Measurements from ENCODE around the gene KRTAP29-1.
A peak's percentile ranks its signal among the peaks of the same experiment; 100 is the strongest.

Gene KRTAP29-1

DNA sequence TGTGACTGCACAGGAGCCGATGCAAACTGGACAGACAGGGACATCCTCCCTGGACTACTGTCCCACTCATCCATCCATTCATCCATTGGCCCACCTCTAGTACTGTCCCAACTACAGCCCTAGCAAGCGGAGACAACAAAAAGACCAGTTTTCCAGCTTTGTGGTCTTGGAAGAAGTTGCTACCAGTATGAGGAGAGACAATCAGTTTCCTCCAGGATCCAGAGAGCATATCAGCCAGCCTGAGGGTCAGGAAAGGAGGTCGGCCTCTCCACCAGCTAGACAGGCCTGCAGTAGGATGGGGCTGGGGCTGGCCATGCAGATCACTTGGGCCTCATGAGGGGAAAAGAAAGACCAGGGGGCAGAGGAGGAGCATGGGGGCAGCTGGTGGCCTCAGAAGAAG is 31.2 kb upstream of the KRTAP29-1 start:
- no peak for DNase-seq (ENCODE audit: low read depth)
- TF ChIP-seq, protein P1, sequence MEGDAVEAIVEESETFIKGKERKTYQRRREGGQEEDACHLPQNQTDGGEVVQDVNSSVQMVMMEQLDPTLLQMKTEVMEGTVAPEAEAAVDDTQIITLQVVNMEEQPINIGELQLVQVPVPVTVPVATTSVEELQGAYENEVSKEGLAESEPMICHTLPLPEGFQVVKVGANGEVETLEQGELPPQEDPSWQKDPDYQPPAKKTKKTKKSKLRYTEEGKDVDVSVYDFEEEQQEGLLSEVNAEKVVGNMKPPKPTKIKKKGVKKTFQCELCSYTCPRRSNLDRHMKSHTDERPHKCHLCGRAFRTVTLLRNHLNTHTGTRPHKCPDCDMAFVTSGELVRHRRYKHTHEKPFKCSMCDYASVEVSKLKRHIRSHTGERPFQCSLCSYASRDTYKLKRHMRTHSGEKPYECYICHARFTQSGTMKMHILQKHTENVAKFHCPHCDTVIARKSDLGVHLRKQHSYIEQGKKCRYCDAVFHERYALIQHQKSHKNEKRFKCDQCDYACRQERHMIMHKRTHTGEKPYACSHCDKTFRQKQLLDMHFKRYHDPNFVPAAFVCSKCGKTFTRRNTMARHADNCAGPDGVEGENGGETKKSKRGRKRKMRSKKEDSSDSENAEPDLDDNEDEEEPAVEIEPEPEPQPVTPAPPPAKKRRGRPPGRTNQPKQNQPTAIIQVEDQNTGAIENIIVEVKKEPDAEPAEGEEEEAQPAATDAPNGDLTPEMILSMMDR (IDR thresholded peaks at IDR 0.05; ENCODE audit: control insufficient read depth, insufficient read depth, low read depth, low read length, missing control alignments) = no peak
- H3K4me3 ChIP-seq (ENCODE audit: control insufficient read depth, low read depth, low read length) = no peak overlapping the region

- TF ChIP-seq, protein P1 (IDR thresholded peaks at IDR 0.05; ENCODE audit: control insufficient read depth, insufficient read depth, low read depth, low read length, missing control alignments) = no peak
- no peak for DNase-seq (ENCODE audit: low read depth)
- H3K4me3 ChIP-seq (ENCODE audit: control insufficient read depth, low read depth, low read length) = no peak overlapping the region
These were observed 30.4 kb upstream of the KRTAP29-1 start for GRCh38 chr17:41333098-41333497.

DNA sequence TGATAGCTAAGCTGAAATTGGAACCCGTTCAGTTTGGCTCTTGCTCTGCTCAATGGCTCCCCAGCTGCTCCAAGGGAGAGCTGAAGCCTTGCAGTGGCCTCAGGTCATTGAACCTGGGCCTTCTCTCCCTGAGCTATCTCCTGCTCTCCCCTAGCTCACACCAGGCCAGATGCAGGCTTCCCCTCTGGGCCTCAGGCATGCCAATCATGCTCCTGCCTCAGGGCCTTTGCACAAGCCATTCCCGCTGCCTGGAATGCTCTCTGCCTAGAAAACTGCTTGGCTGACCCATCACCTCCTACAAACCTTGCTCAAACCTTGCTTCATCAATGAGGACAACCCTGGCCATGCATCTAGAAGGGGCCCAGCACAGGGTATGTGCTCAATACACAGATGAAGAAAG is 29.6 kb upstream of the KRTAP29-1 start:
- TF ChIP-seq, protein P1 (IDR thresholded peaks at IDR 0.05; ENCODE audit: control insufficient read depth, insufficient read depth, low read depth, low read length, missing control alignments) = no peak
- H3K4me3 ChIP-seq (ENCODE audit: control insufficient read depth, low read depth, low read length) = no peak overlapping the region
- no peak for DNase-seq (ENCODE audit: low read depth)

DNA sequence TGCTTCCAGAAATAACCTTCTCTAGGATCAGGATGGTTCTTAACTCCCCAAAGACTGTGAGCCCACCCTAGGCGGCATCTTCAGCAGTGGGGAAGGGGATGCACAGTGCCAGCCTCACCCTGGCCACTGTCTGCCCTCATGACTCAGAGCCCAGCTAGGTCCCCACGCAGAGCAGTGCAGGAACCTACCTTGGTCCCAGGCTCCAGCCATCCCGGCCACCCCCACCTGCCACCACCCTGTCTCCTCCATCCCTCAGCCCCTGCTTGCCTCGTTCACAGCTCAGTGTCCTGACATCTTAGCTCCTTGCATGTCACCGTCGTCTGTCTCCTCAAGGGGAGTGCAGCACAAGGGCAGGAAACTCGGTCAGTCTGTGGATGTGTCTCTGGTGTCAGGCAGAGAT is 29.0 kb upstream of the KRTAP29-1 start:
- TF ChIP-seq, protein P1 (IDR thresholded peaks at IDR 0.05; ENCODE audit: control insufficient read depth, insufficient read depth, low read depth, low read length, missing control alignments) = no peak
- no peak overlapping the region for H3K4me3 ChIP-seq (ENCODE audit: control insufficient read depth, low read depth, low read length)
- no peak for DNase-seq (ENCODE audit: low read depth)

DNA sequence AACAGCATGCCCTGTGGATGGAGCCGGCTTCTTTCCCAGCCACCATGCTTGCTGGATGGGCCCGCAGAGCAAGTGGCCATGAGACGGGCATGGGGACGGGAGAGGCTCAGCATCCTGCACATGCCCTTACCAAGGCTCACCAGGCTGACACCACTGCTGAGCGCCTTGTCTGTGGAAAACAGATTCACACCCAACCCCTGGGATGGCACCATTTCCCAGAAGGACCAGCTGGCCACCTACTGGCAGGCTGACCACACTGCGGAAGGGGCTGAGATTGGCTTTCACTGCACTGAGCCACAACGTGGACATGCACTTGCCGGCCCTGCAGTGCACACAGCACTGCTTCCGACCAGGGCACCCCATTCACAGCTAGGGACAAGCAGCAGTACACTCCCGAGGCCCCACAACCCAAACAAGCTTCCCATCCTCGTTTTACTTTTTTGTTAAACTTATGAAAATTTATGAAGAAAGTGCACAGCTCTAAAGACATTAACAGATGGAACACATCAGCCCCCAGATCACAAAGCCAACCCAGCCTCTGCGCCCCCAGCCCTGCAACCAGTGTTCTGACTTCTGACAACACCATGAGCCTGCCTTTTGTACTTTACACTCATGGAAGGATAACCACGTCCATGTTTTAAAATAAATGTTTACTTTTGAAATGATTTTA is 26.8 kb upstream of the KRTAP29-1 start:
- no peak overlapping the region for H3K4me3 ChIP-seq (ENCODE audit: control insufficient read depth, low read depth, low read length)
- TF ChIP-seq, protein P1 (IDR thresholded peaks at IDR 0.05; ENCODE audit: control insufficient read depth, insufficient read depth, low read depth, low read length, missing control alignments) = peak; percentile 97
- DNase-seq (ENCODE audit: low read depth) = peak; percentile 29

GRCh38 chr17:41328207-41328606 is 25.6 kb upstream of the KRTAP29-1 start:
- TF ChIP-seq, protein P1 (IDR thresholded peaks at IDR 0.05; ENCODE audit: control insufficient read depth, insufficient read depth, low read depth, low read length, missing control alignments) = no peak
- no peak for DNase-seq (ENCODE audit: low read depth)
- no peak overlapping the region for H3K4me3 ChIP-seq (ENCODE audit: control insufficient read depth, low read depth, low read length)
